ENCODE data around the gene KPNB1.

Gene KPNB1

GRCh38 chr17:47698749-47699535, 49.2 kb downstream of the KPNB1 start:
- DNase-seq, result peak; percentile 85

- DNase-seq, result no peak
Observed at GRCh38 chr17:47699536-47699840, 49.8 kb downstream of the KPNB1 start.

- no peak for DNase-seq
Observed at GRCh38 chr17:47700471-47701449, 51.0 kb downstream of the KPNB1 start.

GRCh38 chr17:47701608-47702007, 51.9 kb downstream of the KPNB1 start:
- DNase-seq, result no peak

- no peak for DNase-seq
Observed at GRCh38 chr17:47702391-47702995, 52.8 kb downstream of the KPNB1 start.

- DNase-seq, result peak; percentile 65
Observed at GRCh38 chr17:47703191-47703591, 53.5 kb downstream of the KPNB1 start.

- DNase-seq, result no peak
Observed at GRCh38 chr17:47703671-47704070, 54.0 kb downstream of the KPNB1 start.

- no peak for DNase-seq
Observed at GRCh38 chr17:47704116-47704515, 54.4 kb downstream of the KPNB1 start.

- no peak for DNase-seq
Observed at GRCh38 chr17:47704736-47705135, 55.0 kb downstream of the KPNB1 start.

GRCh38 chr17:47705536-47706530, 56.1 kb downstream of the KPNB1 start:
- DNase-seq, result peak; percentile 57

GRCh38 chr17:47707056-47707804, 57.5 kb downstream of the KPNB1 start:
- DNase-seq, result no peak

- DNase-seq, result no peak
Observed at GRCh38 chr17:47707884-47708283, 58.2 kb downstream of the KPNB1 start.

GRCh38 chr17:47708312-47708863, 58.7 kb downstream of the KPNB1 start:
- DNase-seq, result no peak

GRCh38 chr17:47708864-47709541, 59.3 kb downstream of the KPNB1 start:
- DNase-seq, result no peak

GRCh38 chr17:47709594-47709993, 59.9 kb downstream of the KPNB1 start:
- DNase-seq, result no peak

- DNase-seq, result no peak
Observed at GRCh38 chr17:47711366-47712099, 61.8 kb downstream of the KPNB1 start.

- no peak for DNase-seq
Observed at GRCh38 chr17:47712330-47713023, 62.8 kb downstream of the KPNB1 start.

- DNase-seq, result no peak
Observed at GRCh38 chr17:47713980-47714700, 64.4 kb downstream of the KPNB1 start.
